Stimulated activated naive CD8-positive, alpha-beta T cell treated with anti-CD3 and anti-CD28 coated beads, Interleukin-15, amount 100 ng/mL, for 72 hours (primary cell): ENCODE measurements around the gene GALNT10.

Experiments used
- ATAC-seq: fragments of 150-1000 bp; cut with Tn5 transposase; 2 replicates; pipeline ENCODE4 v1.10.0; 2021; ENCODE audit warnings: mild to moderate bottlenecking, moderate library complexity
- DNase-seq, 2 donors: peaks; one replicate each; pipeline ENCODE4 v3.0.0; 2021 to 2022
- H3K27ac Mint-ChIP-seq, 2 donors: one replicate each; pipeline ENCODE4 v1.8.0; 2022; ENCODE audit warnings: mild to moderate bottlenecking in 2 of 2, mixed read lengths in 2 of 2, moderate library complexity in 2 of 2
- H3K27me3 Mint-ChIP-seq: one replicate; pipeline ENCODE4 v1.8.0; 2022; ENCODE audit warnings: mixed read lengths
- H3K4me1 Mint-ChIP-seq: one replicate; pipeline ENCODE4 v1.8.0; 2022; ENCODE audit warnings: mild to moderate bottlenecking, mixed read lengths
- H3K4me3 Mint-ChIP-seq, 2 donors: one replicate each; pipeline ENCODE4 v1.8.0; 2022; ENCODE audit warnings: mild to moderate bottlenecking in 2 of 2, mixed read lengths in 2 of 2, moderate library complexity in 1 of 2
- H3K9me3 Mint-ChIP-seq, 2 donors: one replicate each; pipeline ENCODE4 v1.8.0; 2022; ENCODE audit warnings: mixed read lengths in 2 of 2

The GALNT10 gene

GRCh38 chr5:154470137-154470536, 279.6 kb downstream of the GALNT10 start:
- Mint-ChIP-seq H3K4me1 (peaks cover 31% of the 10 kb centered on the region), H3K4me3 (no peak overlapping the region), H3K27ac (no peak overlapping the region), H3K27me3 (peaks cover 79% of the 10 kb centered on the region), H3K9me3 (no peaks in the 10 kb centered on the region)
- ATAC-seq (no peak), DNase-seq (no peak)
